Measurements from ENCODE around the gene DZIP1L. TPM values are rescaled to one million over a fixed set of nuclear protein-coding genes. Genes with fewer than 3 reads are reported as not detected.

The DZIP1L gene
- polyA plus RNA-seq, 2 of the 4 experiments (the other 2 are of a cell fraction), result 2.7 to 7.0 TPM

GRCh38 chr3:138081371-138082084 is 33.9 kb downstream of the DZIP1L start:
- peak in 1 of 2 experiments; percentile 18; a peak in 2 of 6 replicates for ATAC-seq
- no peaks in the 10 kb centered on the region for H3K9me3 ChIP-seq
- TF ChIP-seq POLR2AphosphoS2 (conservative IDR thresholded peaks at IDR 0.05; ENCODE audit: low read length), result no peak
- TF ChIP-seq HDAC2 (IDR thresholded peaks at IDR 0.05), result no peak
- TF ChIP-seq PBX3 (IDR thresholded peaks at IDR 0.05), result no peak
- TF ChIP-seq RARB (CRISPR knock-in tag; IDR thresholded peaks at IDR 0.05), result no peak
- TF ChIP-seq HOXB13 (CRISPR knock-in tag; IDR thresholded peaks at IDR 0.05; ENCODE audit: low read depth), result no peak
- no peak for FAIRE-seq
- 57% methylated on average over 4 of the region's 5 CpGs for WGBS (ENCODE audit: missing lambda C conversion rate)
- no peak for DNase-seq (ENCODE audit: low read depth in 1 of 2, low spot score in 1 of 2)
- H3K27ac ChIP-seq, result peak overlapping the region; percentile 87 to 88
- CTCF ChIA-PET, result interaction anchor here (1.0 to 3.8 kb wide), 6 partner anchors 12 to 38 kb away, joined by 3 to 19 read pairs (median 6); no protein-coding TSS in a partner anchor
- H3K4me2 ChIP-seq, result peak overlapping the region; percentile 65
- POLR2A ChIA-PET, result no interaction called here
- no peak overlapping the region for H3K4me3 ChIP-seq
- H3K4me1 ChIP-seq, result peaks cover 70% of the 10 kb centered on the region

- DNase-seq (ENCODE audit: low read depth in 1 of 2, low spot score in 1 of 2) (no peak), FAIRE-seq (no peak), ATAC-seq (no peak)
- 82% methylated on average over 4 of the region's 5 CpGs for WGBS (ENCODE audit: missing lambda C conversion rate)
- POLR2A ChIA-PET, result no interaction called here
- peaks cover 77% of the 10 kb centered on the region for H3K4me1 ChIP-seq
- CTCF ChIA-PET, result interaction anchor here (0.8 to 4.3 kb wide), 4 partner anchors 9 to 39 kb away, joined by 3 to 29 read pairs (median 7); no protein-coding TSS in a partner anchor
- H3K9me3 ChIP-seq, result no peaks in the 10 kb centered on the region
- no peak overlapping the region for H3K4me3 ChIP-seq
- peak overlapping the region; percentile 87 to 88; a peak in 5 of 6 replicates for H3K27ac ChIP-seq
- no peak for TF ChIP-seq RARB (CRISPR knock-in tag; IDR thresholded peaks at IDR 0.05)
- no peak for TF ChIP-seq MAX (IDR thresholded peaks at IDR 0.05)
- TF ChIP-seq KDM5A (IDR thresholded peaks at IDR 0.05), result no peak
- no peak for TF ChIP-seq FOXS1 (CRISPR knock-in tag; IDR thresholded peaks at IDR 0.05)
- TF ChIP-seq TP53 (CRISPR knock-in tag; IDR thresholded peaks at IDR 0.05), result no peak
- TF ChIP-seq GATA3 (IDR thresholded peaks at IDR 0.05; ENCODE audit: borderline replicate concordance), result no peak
- no peak for TF ChIP-seq RFX5 (IDR thresholded peaks at IDR 0.05)
- no peak for TF ChIP-seq ZSCAN20 (CRISPR knock-in tag; IDR thresholded peaks at IDR 0.05)
- no peak for TF ChIP-seq HOXB5 (CRISPR knock-in tag; IDR thresholded peaks at IDR 0.05)
- TF ChIP-seq ELK1 (IDR thresholded peaks at IDR 0.05; ENCODE audit: low read depth, low read length), result no peak
- H3K4me2 ChIP-seq, result peak overlapping the region; percentile 78
Observed at GRCh38 chr3:138079901-138080300, 35.5 kb downstream of the DZIP1L start.

- DNase-seq (ENCODE audit: low read depth in 1 of 2, low spot score in 1 of 2) (peak; percentile 71 to 82), ATAC-seq (peak; percentile 91 to 92), FAIRE-seq (no peak)
- CTCF ChIA-PET, result interaction anchor here (1.0 to 4.3 kb wide), 3 partner anchors 8 to 40 kb away, joined by 4 to 29 read pairs (median 5); no protein-coding TSS in a partner anchor
- WGBS (ENCODE audit: missing lambda C conversion rate), result 0% methylated on average over 1 of the region's 1 CpG
- TF ChIP-seq GATA3 (IDR thresholded peaks at IDR 0.05; ENCODE audit: borderline replicate concordance) (peak; percentile 38; the same call in 1 of the 2 replicates), ZC3H11A (IDR thresholded peaks at IDR 0.05) (no peak), RAD21 (conservative IDR thresholded peaks at IDR 0.05 in 1 of 2, IDR thresholded peaks at IDR 0.05 in 1 of 2) (no peak), JUNB (IDR thresholded peaks at IDR 0.05) (peak; percentile 78), FOSB (CRISPR knock-in tag; IDR thresholded peaks at IDR 0.05) (no peak), EP300 (IDR thresholded peaks at IDR 0.05) (peak in 1 of 2 experiments; percentile 46; a peak in 1 of 5 replicates), POLR2A (IDR thresholded peaks at IDR 0.05; ENCODE audit: low read length) (no peak), JUN (IDR thresholded peaks at IDR 0.05) (peak in 1 of 2 experiments; percentile 51; a peak in 2 of 5 replicates), MAX (IDR thresholded peaks at IDR 0.05) (peak; percentile 39; the same call in 1 of the 2 replicates), FOSL2 (IDR thresholded peaks at IDR 0.05) (peak; percentile 77), FOSL2 (CRISPR knock-in tag; IDR thresholded peaks at IDR 0.05) (peak; percentile 87), SREBF2 (IDR thresholded peaks at IDR 0.05) (no peak), CEBPB (IDR thresholded peaks at IDR 0.05) (peak; percentile 68 to 86), MAFK (IDR thresholded peaks at IDR 0.05; ENCODE audit: partially characterized antibody) (peak; percentile 89), BCL3 (IDR thresholded peaks at IDR 0.05) (0 out of 3 replicates have a peak, but pooled peaks have one; percentile 43), NFE2L2 (conservative IDR thresholded peaks at IDR 0.05; ENCODE audit: low read length) (no peak), HES2 (IDR thresholded peaks at IDR 0.05) (no peak)
- peaks cover 79% of the 10 kb centered on the region for H3K4me1 ChIP-seq
- H3K4me2 ChIP-seq, result peak overlapping the region; percentile 78
- H3K9me3 ChIP-seq, result no peaks in the 10 kb centered on the region
- H3K27ac ChIP-seq, result peak overlapping the region; percentile 87 to 88
- no peak overlapping the region; the same call in 2 of the 3 replicates for H3K4me3 ChIP-seq
- POLR2A ChIA-PET, result no interaction called here
Observed at GRCh38 chr3:138078901-138079344, 36.5 kb downstream of the DZIP1L start.
